Transverse colon (tissue), 4 donors: Measurements from ENCODE around the gene HIP1R. TPM values are rescaled to one million over a fixed set of nuclear protein-coding genes. Genes with fewer than 3 reads are reported as not detected.

Source experiments
- DNase-seq: peaks from one replicate; pipeline ENCODE4 v3.0.0-alpha.2; 2019
- H3K27ac ChIP-seq, 4 donors: fragments of 200-600 bp; sonication (generic); 2 replicates each; pipeline ENCODE4 v1.5.1; 2016 to 2018; ENCODE audit warnings: inconsistent platforms in 4 of 4
- H3K27me3 ChIP-seq: fragments of 200-600 bp; sonication (generic); 2 replicates; pipeline ENCODE4 v1.5.1; 2017; ENCODE audit warnings: inconsistent platforms
- H3K36me3 ChIP-seq, 4 donors: fragments of 200-600 bp; sonication (generic); 2 replicates each; pipeline ENCODE4 v1.5.1; 2017 to 2019; ENCODE audit warnings: inconsistent platforms in 4 of 4
- H3K4me1 ChIP-seq, 4 donors: fragments of 200-600 bp; sonication (generic); 2 replicates each; pipeline ENCODE4 v1.5.1; 2017 to 2020; ENCODE audit warnings: inconsistent platforms in 4 of 4
- H3K4me3 ChIP-seq, 4 donors: fragments of 200-600 bp; sonication (generic); 1 replicate in 1 of 4; 2 replicates in 3 of 4; pipeline versions ENCODE4 v1.5.1 to v1.6.1; 2017 to 2019; ENCODE audit warnings: inconsistent platforms in 4 of 4
- H3K9me3 ChIP-seq, 2 donors: fragments of 200-600 bp; sonication (generic); 2 replicates each; pipeline ENCODE4 v1.5.1; 2017 to 2019; ENCODE audit warnings: inconsistent platforms in 2 of 2
- CTCF ChIP-seq, 5 experiments: fragments of 200-600 bp in 3 of 5; fragments of 450-650 bp in 2 of 5; sonication (generic) in 3 of 5; IDR thresholded peaks; 1 replicate in 2 of 5; 2 replicates in 3 of 5; pipeline ENCODE4 v1.5.1; 2016 to 2017; ENCODE audit warnings: antibody characterized with exemption in 5 of 5, inconsistent platforms in 3 of 5, mild to moderate bottlenecking in 2 of 5, moderate library complexity in 1 of 5
- EP300 ChIP-seq: sonication (generic); formaldehyde crosslinking; IDR thresholded peaks from one replicate; pipeline ENCODE4 v1.6.1; 2017; ENCODE audit warnings: antibody characterized with exemption, low read depth
- POLR2A ChIP-seq: fragments of 450-650 bp; IDR thresholded peaks from one replicate; pipeline ENCODE4 v1.6.1; 2016; ENCODE audit warnings: antibody characterized with exemption, mild to moderate bottlenecking, moderate library complexity
- POLR2AphosphoS5 ChIP-seq, 3 donors: sonication (generic); formaldehyde crosslinking; IDR thresholded peaks; one replicate each; pipeline ENCODE4 v1.6.1; 2016; ENCODE audit warnings: antibody characterized with exemption in 3 of 3
- WGBS, 2 donors: methylation state at CpG; one replicate each; pipeline ENCODE4 v1.1.5; 2018; ENCODE audit warnings: low coverage in 1 of 2; 5-methylcytosine and 5-hydroxymethylcytosine counted together
- in situ Hi-C, 4 donors: fragments of 200-750 bp; cut with MboI; loops; one replicate each; pipeline versions ENCODE4 v1.15.0 to v1.15.1; 2017; ENCODE audit warnings: low sequenced_read_pairs in 3 of 4, low pct_ligation_motif_present in 1 of 4, low pct_unique_long_range_greater_than_20kb in 1 of 4
- intact Hi-C: fragments of 100-400 bp; cut with DNase I; formaldehyde crosslinking; loops from one replicate; pipeline ENCODE4 v1.15.1; 2023; ENCODE audit warnings: low total_unique reads
- total RNA-seq, 4 donors: library from RNA; depleted of rRNA; stranded (reverse); fragments of >200 nt; gene quantifications; one replicate each; pipeline ENCODE4 v1.1.0, GENCODE V29; 2016

Gene HIP1R
- total RNA-seq, 4 donors from 2014 or later, result 72.4 to 459 (median 146) TPM

DNA sequence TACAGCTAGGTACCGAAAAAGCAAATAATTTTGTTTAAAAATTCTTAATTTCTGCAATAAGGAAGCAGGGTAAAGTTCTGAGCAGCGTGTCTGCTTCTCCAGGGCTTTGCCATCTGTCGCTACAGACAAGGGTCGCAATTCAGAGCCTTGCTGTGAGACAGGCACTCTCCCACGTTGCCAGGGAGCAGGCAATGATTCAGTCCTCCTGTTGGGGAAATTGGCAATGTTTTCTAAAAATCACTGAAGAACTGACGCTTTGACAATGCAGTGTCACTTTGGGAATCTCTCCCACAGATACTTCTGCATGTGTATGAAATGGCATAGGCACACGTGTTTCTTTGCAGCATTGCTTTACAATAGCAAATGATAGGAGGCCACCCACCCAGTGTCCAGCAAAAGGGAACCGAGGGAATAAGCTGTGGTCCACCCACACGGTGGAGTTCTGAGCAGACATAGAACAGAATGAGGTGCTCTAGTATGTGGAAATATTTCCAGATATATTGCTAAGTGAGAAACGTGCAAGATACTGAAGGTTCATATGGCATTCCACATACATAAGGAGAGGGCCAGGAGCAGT lies 16.0 kb upstream of the HIP1R start:
- no peak for DNase-seq
- no peaks in the 10 kb centered on the region for H3K36me3 ChIP-seq
- H3K27ac ChIP-seq, result no peak overlapping the region
- H3K9me3 ChIP-seq, result no peaks in the 10 kb centered on the region
- WGBS, 2 donors, result 45 to 49% methylated on average over 7 to 10 of the region's 10 CpGs
- intact Hi-C loops, result no loop called here
- H3K4me1 ChIP-seq, result no peaks in the 10 kb centered on the region
- H3K4me3 ChIP-seq, result no peak overlapping the region
- TF ChIP-seq POLR2A, result no peak
- TF ChIP-seq EP300, result no peak
- TF ChIP-seq CTCF (IDR thresholded peaks at IDR 0.05), result no peak
- TF ChIP-seq POLR2AphosphoS5 (IDR thresholded peaks at IDR 0.05), result no peak
- H3K27me3 ChIP-seq, result no peaks in the 10 kb centered on the region
- in situ Hi-C loops, result no loop called here

GRCh38 chr12:122820138-122820537 lies 15.1 kb upstream of the HIP1R start:
- H3K4me1 ChIP-seq, result no peaks in the 10 kb centered on the region
- H3K36me3 ChIP-seq, result no peaks in the 10 kb centered on the region
- no peaks in the 10 kb centered on the region for H3K27me3 ChIP-seq
- H3K4me3 ChIP-seq, result no peak overlapping the region
- no peaks in the 10 kb centered on the region for H3K9me3 ChIP-seq
- no peak for TF ChIP-seq EP300
- no peak for TF ChIP-seq CTCF (IDR thresholded peaks at IDR 0.05)
- no peak for TF ChIP-seq POLR2AphosphoS5 (IDR thresholded peaks at IDR 0.05)
- no peak for TF ChIP-seq POLR2A
- 86% methylated on average over 4 to 8 of the region's 8 CpGs for WGBS, 2 donors
- DNase-seq, result no peak
- no peak overlapping the region for H3K27ac ChIP-seq
- in situ Hi-C loops (no loop called here), intact Hi-C loops (no loop called here)

- DNase-seq, result no peak
- H3K4me1 ChIP-seq, result peaks cover 0 to 2% (median 0%) of the 10 kb centered on the region in 4 donors
These were observed 14.4 kb upstream of the HIP1R start for GRCh38 chr12:122820838-122821271.

GRCh38 chr12:122823429-122823828 lies 11.8 kb upstream of the HIP1R start:
- DNase-seq, result no peak
- in situ Hi-C loops, result no loop called here
- Histone ChIP-seq H3K27ac (no peak overlapping the region), H3K4me1 (peaks cover 0 to 17% (median 9%) of the 10 kb centered on the region in 4 donors), H3K4me3 (no peak overlapping the region), H3K36me3 (no peaks in the 10 kb centered on the region), H3K9me3 (no peaks in the 10 kb centered on the region), H3K27me3 (no peaks in the 10 kb centered on the region)
- intact Hi-C loops, result no loop called here
- TF ChIP-seq POLR2AphosphoS5 (IDR thresholded peaks at IDR 0.05) (no peak), CTCF (IDR thresholded peaks at IDR 0.05) (no peak), POLR2A (no peak), EP300 (no peak)
- WGBS, 2 donors, result 72 to 78% methylated on average over 11 of the region's 11 CpGs

More at GRCh38 chr12:122820838-122821271, 14.4 kb upstream of the HIP1R start:
- H3K27ac ChIP-seq, result no peak overlapping the region
- in situ Hi-C loops (no loop called here), intact Hi-C loops (no loop called here)
- WGBS, 2 donors, result 65 to 81% methylated on average over 3 to 7 of the region's 7 CpGs
- H3K4me3 ChIP-seq, result no peak overlapping the region
- TF ChIP-seq POLR2A (no peak), POLR2AphosphoS5 (IDR thresholded peaks at IDR 0.05) (no peak), EP300 (no peak), CTCF (IDR thresholded peaks at IDR 0.05) (no peak)
- no peaks in the 10 kb centered on the region for H3K27me3 ChIP-seq
- H3K36me3 ChIP-seq, result no peaks in the 10 kb centered on the region
- H3K9me3 ChIP-seq, result no peaks in the 10 kb centered on the region
